HK-2 (cell line): ENCODE measurements around the gene TDRD1.

Experiments used
- DNase-seq: peaks from one replicate; pipeline ENCODE4 v3.0.0-alpha.2; 2018; ENCODE audit not compliant: unreplicated experiment

The TDRD1 gene

DNA sequence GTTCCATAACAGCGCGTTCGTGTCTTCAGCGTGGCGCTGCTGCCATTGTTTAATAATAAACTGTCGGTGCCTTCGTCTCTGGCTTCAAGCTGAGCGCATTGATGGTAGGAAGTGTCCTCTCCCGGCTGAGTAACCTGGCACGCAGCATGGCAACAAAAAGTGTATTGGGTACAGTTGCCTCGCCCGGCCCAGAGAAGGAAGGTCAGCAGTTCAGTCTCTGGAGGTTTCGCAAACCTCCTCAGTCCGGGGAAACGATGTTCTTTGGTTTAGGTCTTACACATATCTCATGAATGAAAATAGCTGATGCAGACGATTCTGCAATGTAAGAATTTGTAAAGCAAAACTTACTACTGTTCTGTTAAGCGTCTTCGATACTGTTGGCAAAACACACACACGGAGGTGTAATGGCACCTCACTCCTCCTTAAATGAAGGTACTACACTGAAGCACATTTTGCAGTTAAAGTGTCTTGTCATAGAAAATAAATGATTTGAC is 4.4 kb upstream of the TDRD1 start:
- no peak for DNase-seq

- no peak for DNase-seq
Measured at GRCh38 chr10:114175667-114176066, 3.5 kb upstream of the TDRD1 start.

DNA sequence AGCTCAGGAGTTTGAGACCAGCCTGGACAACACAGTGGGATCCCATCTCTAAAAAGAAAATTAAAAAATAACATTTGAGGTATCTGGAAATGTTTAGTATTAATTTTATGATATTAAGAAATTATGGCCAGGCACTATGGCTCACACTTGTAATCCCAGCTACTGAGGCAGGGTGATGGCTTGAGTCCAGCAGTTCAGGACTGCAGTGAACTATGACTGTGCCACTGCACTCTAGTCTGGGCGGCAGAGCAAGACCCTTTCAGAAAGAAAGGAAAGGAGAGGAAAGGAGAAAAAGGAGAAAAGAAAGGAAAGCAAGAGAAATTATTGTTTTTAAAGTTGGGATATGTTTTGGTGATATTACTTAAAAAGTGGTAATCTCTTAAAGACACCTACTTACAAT is 2.6 kb upstream of the TDRD1 start:
- no peak for DNase-seq

DNA sequence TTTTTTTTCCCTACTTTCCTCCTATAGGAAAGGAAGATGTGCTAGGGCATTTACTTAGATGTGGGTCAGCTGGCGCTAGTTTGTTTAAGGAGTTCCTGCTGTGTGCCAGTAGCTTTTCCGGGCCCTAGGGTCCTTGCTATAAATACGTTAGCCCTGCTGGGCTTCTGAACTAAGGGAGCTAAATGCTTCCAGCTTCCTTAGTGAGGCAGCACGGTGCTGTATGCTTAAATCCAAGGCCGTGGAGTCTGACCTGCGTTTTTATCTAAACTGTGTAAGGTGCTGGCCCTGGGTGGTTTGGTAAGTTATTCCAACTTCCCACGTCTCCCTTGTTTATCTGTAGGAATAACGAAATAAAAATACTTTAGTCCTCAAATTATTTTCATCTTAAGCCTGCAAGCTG is 594 bp downstream of the TDRD1 start:
- DNase-seq = no peak

DNA sequence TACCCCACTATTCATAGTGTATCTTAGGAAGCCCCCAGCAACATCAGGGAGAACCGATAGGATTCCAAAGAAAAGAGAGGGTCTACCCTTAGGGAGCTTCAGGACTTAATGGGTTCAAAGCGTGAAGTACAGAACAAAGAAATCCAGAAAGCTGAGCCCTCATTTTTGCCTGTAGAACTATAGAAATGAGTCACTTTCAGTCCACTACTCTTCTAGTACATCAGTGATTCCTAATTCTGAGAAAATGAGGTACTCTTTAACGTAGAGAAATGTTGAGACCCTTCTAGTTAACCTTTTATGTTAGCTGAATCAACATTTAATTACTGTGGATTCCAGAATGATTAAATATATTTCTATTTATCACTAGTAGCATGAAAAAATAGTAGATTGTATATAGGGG is 1.8 kb downstream of the TDRD1 start:
- no peak for DNase-seq

GRCh38 chr10:114181971-114182370 is 2.8 kb downstream of the TDRD1 start:
- DNase-seq = no peak

- no peak for DNase-seq
Measured at GRCh38 chr10:114183563-114183962, 4.4 kb downstream of the TDRD1 start.

- DNase-seq = no peak
Measured at GRCh38 chr10:114184276-114184675, 5.1 kb downstream of the TDRD1 start.

DNA sequence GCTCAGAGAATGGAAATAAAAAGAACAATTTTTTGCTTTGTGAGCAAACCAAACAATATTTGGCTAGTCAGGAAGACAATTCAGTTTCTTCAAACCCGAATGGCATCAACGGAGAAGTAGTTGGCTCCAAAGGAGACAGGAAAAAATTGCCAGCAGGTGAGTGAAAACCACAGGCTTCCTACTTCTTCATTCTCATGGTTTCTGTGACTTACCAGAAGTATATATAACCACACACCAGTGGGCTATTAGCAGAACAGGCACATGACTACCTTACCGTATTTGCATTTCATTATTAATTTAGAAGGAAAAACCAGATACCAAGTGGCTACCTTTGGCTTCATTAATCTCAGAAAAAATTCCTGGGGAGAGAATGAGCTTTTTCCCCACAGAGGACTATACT is 8.8 kb downstream of the TDRD1 start:
- no peak for DNase-seq

DNA sequence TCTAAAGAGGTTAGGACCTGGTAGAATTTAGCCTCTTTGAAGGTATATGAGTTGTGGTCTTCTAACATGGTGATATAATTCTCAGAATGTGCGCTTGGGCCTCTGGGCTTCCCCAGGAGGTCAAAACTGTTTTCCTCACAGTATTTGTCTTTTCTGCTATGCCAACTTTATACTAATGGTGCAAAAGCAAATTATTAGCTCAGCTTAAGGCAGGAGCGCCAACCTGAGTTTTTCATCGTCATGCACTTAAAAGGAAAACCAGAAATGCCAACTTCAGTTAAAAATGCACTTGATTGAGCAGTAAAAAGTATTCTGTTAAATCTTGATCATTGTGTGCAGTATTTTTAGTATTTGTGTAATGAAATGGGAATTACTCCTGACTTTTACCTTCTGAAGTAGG is 9.7 kb downstream of the TDRD1 start:
- no peak for DNase-seq

DNA sequence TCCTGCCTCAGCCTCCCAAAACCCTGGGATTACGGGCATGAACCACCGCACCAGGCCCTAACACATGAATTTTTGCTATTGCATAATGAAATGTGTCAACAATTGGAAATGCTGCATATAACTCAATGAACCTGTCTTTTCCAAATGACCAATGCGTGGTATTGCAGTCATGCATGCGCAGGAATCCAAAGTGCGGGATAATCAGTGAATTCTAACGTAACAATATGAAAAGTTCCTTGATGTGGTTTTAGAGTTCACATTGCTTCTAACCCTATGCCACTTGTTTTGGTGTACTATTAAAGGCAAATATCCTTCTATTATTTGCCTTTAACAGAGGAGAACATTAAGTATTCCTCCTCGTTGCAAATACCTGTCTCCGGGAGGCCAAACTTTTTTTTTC is 10.5 kb downstream of the TDRD1 start:
- no peak for DNase-seq

GRCh38 chr10:114195079-114195478 is 15.9 kb downstream of the TDRD1 start:
- DNase-seq = no peak

- DNase-seq = no peak
Measured at GRCh38 chr10:114199239-114199638, 20.1 kb downstream of the TDRD1 start.

GRCh38 chr10:114202812-114203211 is 23.7 kb downstream of the TDRD1 start:
- DNase-seq = no peak

GRCh38 chr10:114206902-114207301 is 27.7 kb downstream of the TDRD1 start:
- DNase-seq = no peak

GRCh38 chr10:114207349-114207748 is 28.2 kb downstream of the TDRD1 start:
- DNase-seq = no peak

DNA sequence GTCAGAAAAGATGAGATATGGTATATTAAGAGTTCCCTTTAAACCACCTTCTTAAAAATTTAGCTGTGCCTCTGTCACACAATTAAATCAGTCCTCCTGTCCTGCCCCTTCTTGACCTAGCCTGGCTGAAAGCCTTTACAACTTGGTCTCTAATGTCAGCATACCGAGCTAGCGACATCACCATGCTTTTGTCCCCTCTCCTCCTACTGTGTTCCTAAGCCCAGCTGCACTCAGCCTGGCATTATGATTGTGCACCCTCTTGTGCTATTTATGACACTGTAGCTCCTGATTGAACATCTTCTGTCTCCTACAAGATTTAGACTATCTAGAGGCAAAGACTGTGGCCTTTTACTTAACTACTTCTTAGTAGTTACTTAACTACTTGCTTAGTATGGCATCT is 29.2 kb downstream of the TDRD1 start:
- DNase-seq = no peak

DNA sequence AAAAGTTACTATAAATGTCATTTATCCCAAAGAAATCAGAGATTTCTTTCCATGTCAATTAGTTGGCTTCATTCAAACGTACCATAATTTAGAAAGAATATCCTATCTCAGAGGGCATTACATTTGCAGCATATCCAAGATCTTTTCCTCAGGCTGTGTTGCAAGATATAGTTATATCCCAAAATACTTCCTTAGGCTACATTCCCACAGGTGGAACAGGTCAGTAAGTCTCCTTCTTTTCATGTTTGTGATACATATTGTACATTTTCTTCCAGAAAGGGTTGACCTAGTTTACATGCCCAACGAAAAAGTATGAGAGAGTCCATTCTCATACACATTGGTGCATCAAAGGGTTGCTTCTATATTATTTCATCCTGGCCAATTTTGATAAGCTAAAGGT is 33.0 kb downstream of the TDRD1 start:
- no peak for DNase-seq

GRCh38 chr10:114215033-114215432 is 35.9 kb downstream of the TDRD1 start:
- no peak for DNase-seq

GRCh38 chr10:114220281-114220680 is 41.1 kb downstream of the TDRD1 start:
- DNase-seq = no peak

DNA sequence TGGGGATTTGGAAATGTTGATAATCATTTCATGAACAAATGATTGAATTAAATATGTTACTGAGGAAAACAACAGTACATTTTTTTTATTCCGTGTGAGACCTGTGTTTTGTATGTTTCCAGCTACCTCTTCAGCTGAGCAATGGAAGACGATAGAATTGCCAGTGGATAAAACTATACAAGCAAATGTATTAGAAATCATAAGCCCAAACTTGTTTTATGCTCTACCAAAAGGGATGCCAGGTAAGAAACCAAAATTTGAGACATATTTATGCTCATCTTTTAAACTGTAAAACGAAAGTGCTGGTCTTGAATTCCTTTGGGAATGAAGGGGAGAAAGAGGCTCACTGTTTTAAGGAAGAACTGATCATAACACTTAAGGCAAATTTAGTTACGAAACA is 42.1 kb downstream of the TDRD1 start:
- no peak for DNase-seq

DNA sequence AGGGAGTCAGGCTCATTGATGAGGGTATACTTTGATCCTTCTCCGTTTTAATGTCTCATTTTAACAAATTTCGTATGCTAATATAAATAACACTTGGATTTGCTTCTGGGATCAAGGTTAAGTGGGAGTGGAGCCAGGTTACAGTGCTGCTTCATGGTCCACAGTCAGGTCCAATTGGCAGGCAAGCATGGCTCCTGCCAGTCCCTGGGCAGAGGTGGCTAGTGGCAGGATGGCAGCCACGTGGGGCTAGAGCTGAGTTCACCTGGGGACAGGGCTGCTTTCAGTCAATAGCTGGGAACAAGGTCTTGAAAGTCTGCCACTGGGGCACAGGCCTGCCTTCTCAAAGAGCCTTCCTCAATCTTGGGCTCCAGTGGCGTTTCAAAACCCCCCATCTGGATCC is 43.9 kb downstream of the TDRD1 start:
- DNase-seq = no peak

GRCh38 chr10:114228156-114228555 is 49.0 kb downstream of the TDRD1 start:
- DNase-seq = no peak

GRCh38 chr10:114232561-114233176 is 53.5 kb downstream of the TDRD1 start:
- no peak for DNase-seq
